ENCODE measurements around the gene CYP4Z1. TPM values are rescaled to one million over a fixed set of nuclear protein-coding genes. Genes with fewer than 3 reads are reported as not detected.

CYP4Z1 gene
- total and polyA plus RNA-seq, 5 donors from 2014 or later = not detected

Other genes with a start within 250 kb of the CYP4Z1 start
- not detected for gene CYP4A11, start 125.8 kb upstream of the CYP4Z1 start, total RNA-seq
- not detected for gene CYP4A11, start 125.8 kb upstream of the CYP4Z1 start, polyA plus RNA-seq
- not detected for gene CYP4X1, start 43.6 kb upstream of the CYP4Z1 start, total RNA-seq
- gene CYP4X1, start 43.6 kb upstream of the CYP4Z1 start, polyA plus RNA-seq = not detected
- gene CYP4A22, start 70.2 kb downstream of the CYP4Z1 start, total RNA-seq = not detected
- gene CYP4A22, start 70.2 kb downstream of the CYP4Z1 start, polyA plus RNA-seq = not detected
- 0.94 TPM for gene PDZK1IP1, start 122.8 kb downstream of the CYP4Z1 start, total RNA-seq
- not detected for gene PDZK1IP1, start 122.8 kb downstream of the CYP4Z1 start, polyA plus RNA-seq
- gene TAL1, start 165.0 kb downstream of the CYP4Z1 start, total RNA-seq = 4.4 TPM
- not detected for gene TAL1, start 165.0 kb downstream of the CYP4Z1 start, polyA plus RNA-seq
- 5.1 TPM for gene STIL, start 246.9 kb downstream of the CYP4Z1 start, total RNA-seq
- 1 to 10 TPM in 1 of 4 donors, under 1 TPM in 3; 0.64 to 1.8 (median 0.92) TPM for gene STIL, start 246.9 kb downstream of the CYP4Z1 start, polyA plus RNA-seq